ENCODE results near the gene DHX9.

- TF ChIP-seq POLR2A (IDR thresholded peaks at IDR 0.05) (no peak), CTCF (IDR thresholded peaks at IDR 0.05) (no peak)
Observed at GRCh38 chr1:182851825-182852224, 12.7 kb downstream of the DHX9 start.

Measured in lower leg skin (tissue), 3 donors.